ENCODE measurements around the gene SLC8A1. TPM values are rescaled to one million over a fixed set of nuclear protein-coding genes. Genes with fewer than 3 reads are reported as not detected.

Gene SLC8A1
- total RNA-seq, 2 donors from 2014 or later, result 0.66 to 7.8 TPM

DNA sequence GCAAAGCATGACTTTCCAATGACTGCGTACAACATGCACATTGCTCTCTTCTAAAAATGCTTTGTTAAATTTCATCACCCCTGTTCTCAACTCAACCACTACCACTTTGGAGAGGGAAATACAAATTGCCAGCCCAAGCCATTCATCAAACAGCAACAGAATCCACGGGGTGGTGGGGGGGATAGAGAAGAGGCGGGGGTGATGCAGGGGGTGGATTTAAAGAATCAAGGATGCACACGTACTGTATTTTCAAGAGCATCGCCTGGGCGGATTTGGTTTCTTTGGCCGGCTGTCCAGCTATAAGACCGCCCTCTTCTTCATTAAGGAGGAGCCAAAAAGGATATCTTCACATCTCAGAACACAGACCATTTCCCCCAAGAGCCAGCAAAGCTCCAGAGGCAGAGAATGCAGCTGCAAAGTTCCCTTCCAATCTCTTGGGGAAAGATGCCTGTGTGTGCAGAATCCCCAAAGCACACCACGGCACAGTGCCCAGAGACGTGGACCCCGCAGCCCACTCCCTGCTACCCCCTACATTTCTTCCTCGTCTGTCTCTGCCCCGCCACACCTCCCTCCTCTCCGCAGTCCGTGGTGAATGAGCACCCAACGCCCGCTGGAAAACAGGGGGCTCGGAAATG, 977 bp downstream of the SLC8A1 start:
- ATAC-seq (peak; percentile 38), DNase-seq (peak in 2 of 4 donors; percentile 9 to 20)
- Histone ChIP-seq H3K27ac (peak overlapping the region in 1 of 4 donors; percentile 58), H3K4me3 (no peak overlapping the region), H3K27me3 (peaks cover 0 to 4% of the 10 kb centered on the region in 2 donors), H3K9me3 (no peaks in the 10 kb centered on the region), H3K4me1 (peaks cover 5% of the 10 kb centered on the region), H3K36me3 (replicated peaks in 1 of 2; ENCODE audit: insufficient read depth in 1 of 2, low read depth in 2 of 2) (no peaks in the 10 kb centered on the region)
- intact Hi-C loops (cut with DNase I), result no loop called here
- TF ChIP-seq POLR2A (IDR thresholded peaks at IDR 0.05), result peak in 1 of 3 donors; percentile 45
- TF ChIP-seq, protein P1, sequence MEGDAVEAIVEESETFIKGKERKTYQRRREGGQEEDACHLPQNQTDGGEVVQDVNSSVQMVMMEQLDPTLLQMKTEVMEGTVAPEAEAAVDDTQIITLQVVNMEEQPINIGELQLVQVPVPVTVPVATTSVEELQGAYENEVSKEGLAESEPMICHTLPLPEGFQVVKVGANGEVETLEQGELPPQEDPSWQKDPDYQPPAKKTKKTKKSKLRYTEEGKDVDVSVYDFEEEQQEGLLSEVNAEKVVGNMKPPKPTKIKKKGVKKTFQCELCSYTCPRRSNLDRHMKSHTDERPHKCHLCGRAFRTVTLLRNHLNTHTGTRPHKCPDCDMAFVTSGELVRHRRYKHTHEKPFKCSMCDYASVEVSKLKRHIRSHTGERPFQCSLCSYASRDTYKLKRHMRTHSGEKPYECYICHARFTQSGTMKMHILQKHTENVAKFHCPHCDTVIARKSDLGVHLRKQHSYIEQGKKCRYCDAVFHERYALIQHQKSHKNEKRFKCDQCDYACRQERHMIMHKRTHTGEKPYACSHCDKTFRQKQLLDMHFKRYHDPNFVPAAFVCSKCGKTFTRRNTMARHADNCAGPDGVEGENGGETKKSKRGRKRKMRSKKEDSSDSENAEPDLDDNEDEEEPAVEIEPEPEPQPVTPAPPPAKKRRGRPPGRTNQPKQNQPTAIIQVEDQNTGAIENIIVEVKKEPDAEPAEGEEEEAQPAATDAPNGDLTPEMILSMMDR (IDR thresholded peaks at IDR 0.05), result no peak
- WGBS, 2 donors, result 1 to 7% methylated on average over 15 to 18 of the region's 18 CpGs

DNA sequence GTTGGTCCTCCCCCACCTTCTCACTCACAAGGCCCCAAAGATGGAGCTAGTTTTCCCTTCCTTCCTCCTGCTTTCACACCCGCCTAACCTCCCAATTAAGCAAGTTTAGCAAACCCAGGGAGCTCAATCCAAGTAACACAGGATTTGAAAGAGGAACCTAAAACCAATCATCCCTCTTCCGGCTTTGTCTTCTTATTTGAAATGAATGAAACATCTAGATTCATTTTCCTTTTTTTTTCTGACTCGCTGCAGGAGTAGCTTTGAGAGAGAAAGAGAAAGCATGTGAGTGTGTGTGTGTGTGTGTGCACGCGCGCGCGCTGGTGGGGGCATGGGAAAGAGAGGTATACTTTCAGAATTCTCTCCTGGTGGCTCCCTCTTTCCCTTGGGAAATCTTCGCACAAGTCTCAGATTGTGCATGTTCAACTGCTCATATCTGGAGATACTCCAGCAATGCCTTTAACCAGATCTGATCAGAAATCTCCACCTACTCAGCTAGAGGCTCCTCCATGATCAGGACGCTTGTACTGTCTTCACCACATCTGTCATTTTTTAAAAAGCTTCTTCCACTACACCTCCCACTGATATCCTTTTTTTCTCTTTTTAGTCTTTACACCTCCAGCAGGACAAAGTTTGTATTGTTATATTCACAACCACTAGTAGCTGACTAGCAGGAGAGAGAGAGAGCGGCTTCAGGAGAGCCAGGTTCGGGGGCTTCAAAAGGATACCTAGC, 1.7 kb downstream of the SLC8A1 start:
- H3K36me3 ChIP-seq (replicated peaks in 1 of 2; ENCODE audit: insufficient read depth in 1 of 2, low read depth in 2 of 2), result no peaks in the 10 kb centered on the region
- H3K4me1 ChIP-seq, result peaks cover 5% of the 10 kb centered on the region
- H3K27ac ChIP-seq, result peak overlapping the region in 1 of 4 donors; percentile 4
- DNase-seq, result no peak
- H3K27me3 ChIP-seq, result peaks cover 0 to 4% of the 10 kb centered on the region in 2 donors
- no peaks in the 10 kb centered on the region for H3K9me3 ChIP-seq
- intact Hi-C loops (cut with DNase I), result no loop called here
- H3K4me3 ChIP-seq, result no peak overlapping the region
- no peak for ATAC-seq
- WGBS, 2 donors, result 12 to 33% methylated on average over 12 of the region's 12 CpGs
- TF ChIP-seq, protein P1 (IDR thresholded peaks at IDR 0.05), result no peak
- no peak for TF ChIP-seq POLR2A (IDR thresholded peaks at IDR 0.05)

DNA sequence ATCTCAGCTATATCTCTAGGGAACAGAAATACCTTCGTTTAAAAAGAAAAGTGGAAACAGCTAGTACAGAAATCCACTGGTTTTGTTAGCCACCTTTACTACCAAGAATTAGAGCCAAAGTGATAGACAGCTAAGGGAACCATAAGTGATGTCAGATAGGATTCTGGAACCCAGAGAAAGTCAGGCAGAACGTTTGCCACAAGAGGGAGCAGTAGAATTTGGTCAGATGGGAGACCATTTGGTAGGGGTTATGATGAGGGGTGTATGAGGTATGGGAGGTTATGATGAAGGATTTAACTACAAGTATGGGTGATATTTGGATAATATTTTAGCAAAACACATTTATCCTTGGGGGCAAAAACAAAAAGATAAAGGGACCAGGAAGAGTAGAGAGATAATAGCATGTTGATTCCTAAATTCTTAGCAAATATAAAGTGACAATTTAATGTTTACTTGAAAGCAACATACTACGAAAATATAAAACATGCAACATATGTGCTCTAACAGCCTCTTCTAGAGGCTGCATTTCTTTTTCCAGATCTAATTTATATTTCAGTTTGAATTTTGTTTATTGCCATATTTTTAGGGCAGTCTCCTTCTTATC, 3.3 kb downstream of the SLC8A1 start:
- intact Hi-C loops (cut with DNase I), result no loop called here
- peaks cover 5% of the 10 kb centered on the region for H3K4me1 ChIP-seq
- no peak overlapping the region for H3K4me3 ChIP-seq
- 18 to 19% methylated on average over 3 of the region's 3 CpGs for WGBS, 2 donors
- no peak for ATAC-seq
- no peak overlapping the region for H3K27ac ChIP-seq
- H3K36me3 ChIP-seq (replicated peaks in 1 of 2; ENCODE audit: insufficient read depth in 1 of 2, low read depth in 2 of 2), result no peaks in the 10 kb centered on the region
- TF ChIP-seq, protein P1 (IDR thresholded peaks at IDR 0.05), result peak in 4 of 7 experiments; percentile 9 to 37 (median 18)
- no peak for TF ChIP-seq POLR2A (IDR thresholded peaks at IDR 0.05)
- peaks cover 0 to 4% of the 10 kb centered on the region in 2 donors for H3K27me3 ChIP-seq
- no peak for DNase-seq
- no peaks in the 10 kb centered on the region for H3K9me3 ChIP-seq

DNA sequence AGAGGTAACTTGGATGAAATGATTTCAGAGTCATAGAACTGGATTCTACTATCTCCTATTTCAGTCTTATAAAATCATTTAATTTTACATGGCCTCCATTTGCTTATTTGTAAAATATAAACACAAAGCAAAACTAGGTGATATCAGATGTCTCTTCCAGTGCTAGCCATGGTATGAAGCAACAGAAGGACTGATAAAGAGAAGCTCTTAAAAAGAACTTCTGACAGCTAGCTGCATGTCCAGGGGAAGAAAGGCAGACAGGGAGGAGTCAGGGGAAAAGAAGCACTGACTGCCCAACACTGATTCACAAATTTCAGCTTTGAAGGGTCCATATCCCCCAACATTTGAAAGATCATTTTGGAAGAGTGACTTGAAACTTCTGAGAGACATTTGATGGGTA, 6.4 kb downstream of the SLC8A1 start:
- no peaks in the 10 kb centered on the region for H3K4me1 ChIP-seq
- ATAC-seq (no peak), DNase-seq (no peak)
- intact Hi-C loops (cut with DNase I), result no loop called here
- no peaks in the 10 kb centered on the region for H3K27me3 ChIP-seq
- H3K36me3 ChIP-seq (replicated peaks in 1 of 2; ENCODE audit: insufficient read depth in 1 of 2, low read depth in 2 of 2), result no peaks in the 10 kb centered on the region
- no peaks in the 10 kb centered on the region for H3K9me3 ChIP-seq
- TF ChIP-seq, protein P1 (IDR thresholded peaks at IDR 0.05), result no peak
- no peak for TF ChIP-seq POLR2A (IDR thresholded peaks at IDR 0.05)
- H3K4me3 ChIP-seq, result no peak overlapping the region
- H3K27ac ChIP-seq, result no peak overlapping the region
